ENCODE data around the gene ZRANB1.

DNA sequence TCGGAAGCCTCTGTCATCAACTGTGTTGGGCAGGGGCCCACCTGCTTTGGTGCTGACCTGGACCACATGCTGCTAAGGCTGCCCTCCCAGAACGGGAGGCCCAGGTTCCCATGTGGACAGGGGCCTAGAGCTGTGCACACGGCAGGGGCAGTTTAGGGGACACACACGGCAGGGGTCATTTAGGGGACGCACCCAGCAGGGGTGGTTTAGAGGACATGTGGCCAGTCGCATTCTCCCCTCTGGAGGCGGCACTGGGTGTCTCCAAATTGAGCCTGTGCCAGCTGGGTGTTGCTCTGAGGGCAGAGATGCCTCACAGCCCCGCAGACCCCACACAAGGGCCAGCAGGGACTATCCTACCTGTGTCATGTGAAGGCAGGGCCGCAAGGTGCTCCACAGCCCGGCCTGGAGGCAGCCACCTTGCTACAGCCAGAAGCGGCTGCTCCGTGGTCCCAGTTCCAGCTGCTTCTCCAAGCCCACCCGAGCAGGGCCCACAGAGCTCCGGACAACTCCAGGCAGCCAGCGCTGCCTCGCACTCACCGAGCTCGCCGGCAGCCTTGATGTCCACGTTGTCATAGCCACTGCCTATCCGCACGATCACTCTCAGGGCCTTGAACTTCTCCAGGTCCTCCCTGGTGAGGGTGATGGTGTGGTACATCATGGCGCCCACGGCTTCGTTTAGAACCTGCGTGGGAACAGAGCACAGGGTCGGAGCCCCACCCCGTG, 60.7 kb downstream of the ZRANB1 start:
- TF ChIP-seq POLR2A (IDR thresholded peaks at IDR 0.05): no peak
- TF ChIP-seq, protein P1, sequence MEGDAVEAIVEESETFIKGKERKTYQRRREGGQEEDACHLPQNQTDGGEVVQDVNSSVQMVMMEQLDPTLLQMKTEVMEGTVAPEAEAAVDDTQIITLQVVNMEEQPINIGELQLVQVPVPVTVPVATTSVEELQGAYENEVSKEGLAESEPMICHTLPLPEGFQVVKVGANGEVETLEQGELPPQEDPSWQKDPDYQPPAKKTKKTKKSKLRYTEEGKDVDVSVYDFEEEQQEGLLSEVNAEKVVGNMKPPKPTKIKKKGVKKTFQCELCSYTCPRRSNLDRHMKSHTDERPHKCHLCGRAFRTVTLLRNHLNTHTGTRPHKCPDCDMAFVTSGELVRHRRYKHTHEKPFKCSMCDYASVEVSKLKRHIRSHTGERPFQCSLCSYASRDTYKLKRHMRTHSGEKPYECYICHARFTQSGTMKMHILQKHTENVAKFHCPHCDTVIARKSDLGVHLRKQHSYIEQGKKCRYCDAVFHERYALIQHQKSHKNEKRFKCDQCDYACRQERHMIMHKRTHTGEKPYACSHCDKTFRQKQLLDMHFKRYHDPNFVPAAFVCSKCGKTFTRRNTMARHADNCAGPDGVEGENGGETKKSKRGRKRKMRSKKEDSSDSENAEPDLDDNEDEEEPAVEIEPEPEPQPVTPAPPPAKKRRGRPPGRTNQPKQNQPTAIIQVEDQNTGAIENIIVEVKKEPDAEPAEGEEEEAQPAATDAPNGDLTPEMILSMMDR (IDR thresholded peaks at IDR 0.05): no peak

Data from testis (tissue), 2 donors.